GM19099 (cell line): Measurements from ENCODE around the gene GPC6.

Source experiments
- POLR2A ChIP-seq: IDR thresholded peaks from 3 replicates; pipeline ENCODE4 v1.6.1; 2011; ENCODE audit warnings: low read depth; ENCODE audit not compliant: insufficient read length; ENCODE audit errors: extremely low read depth

GPC6 gene

GRCh38 chr13:94030415-94031119 is 804.0 kb downstream of the GPC6 start:
- TF ChIP-seq POLR2A, result no peak

DNA sequence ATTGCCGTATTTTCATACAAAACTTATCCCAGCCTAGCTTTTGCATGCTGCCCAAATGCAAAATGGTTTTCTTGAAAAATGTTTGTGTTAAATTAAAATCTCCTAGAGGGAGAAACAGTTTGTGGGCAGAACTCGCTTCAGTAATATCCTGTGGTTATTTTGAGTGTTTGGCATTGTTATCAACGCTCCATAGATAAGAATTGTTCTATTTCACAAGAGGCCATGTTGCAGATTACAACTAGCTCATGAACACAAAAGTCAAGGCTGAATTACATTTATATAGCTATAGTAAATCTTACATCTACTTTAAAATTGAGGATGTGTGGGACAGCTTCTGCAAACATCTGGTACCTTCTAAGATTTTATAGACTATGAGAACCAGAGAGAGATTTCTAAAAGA is 805.0 kb downstream of the GPC6 start:
- no peak for TF ChIP-seq POLR2A

- TF ChIP-seq POLR2A, result no peak
These were observed 806.5 kb downstream of the GPC6 start for GRCh38 chr13:94033098-94033497.

DNA sequence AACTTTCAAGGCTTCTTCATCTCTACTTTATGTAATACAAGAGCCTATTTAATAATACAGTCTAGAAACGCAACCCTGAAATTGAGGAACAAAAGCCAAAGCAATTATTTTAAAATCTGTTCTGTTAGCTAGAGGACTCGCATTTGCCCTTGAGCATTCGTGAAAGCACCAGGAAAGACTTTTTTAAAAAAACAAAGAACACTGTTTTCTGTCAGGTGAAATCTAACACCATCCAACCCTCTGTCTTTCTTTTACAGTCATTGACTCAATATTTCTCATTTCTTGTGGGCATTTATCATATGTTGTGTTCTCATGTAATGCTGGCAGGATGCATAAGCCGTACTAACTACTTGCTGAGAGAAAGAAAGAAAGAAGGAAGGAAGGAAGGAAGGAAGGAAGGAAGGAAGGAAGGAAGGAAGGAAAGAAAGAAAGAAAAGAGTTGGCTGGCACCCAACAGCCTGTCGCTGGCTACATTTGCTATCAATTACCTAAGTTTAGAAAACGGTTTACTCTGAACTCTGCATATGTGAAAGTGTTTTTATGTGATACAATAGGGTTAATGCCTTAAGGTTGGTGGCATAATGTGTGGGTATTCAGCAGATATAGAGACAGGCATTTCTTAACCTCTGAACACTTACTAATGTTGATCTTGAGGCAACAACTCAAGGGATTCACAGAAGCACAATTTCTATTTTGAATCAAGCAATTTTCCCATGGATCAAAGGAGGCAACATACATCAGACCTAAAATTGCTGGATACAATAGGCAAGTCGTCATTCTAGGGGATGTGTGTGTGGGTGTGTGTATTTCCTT is 807.4 kb downstream of the GPC6 start:
- no peak for TF ChIP-seq POLR2A

GRCh38 chr13:94050039-94050438 is 823.4 kb downstream of the GPC6 start:
- TF ChIP-seq POLR2A, result no peak

DNA sequence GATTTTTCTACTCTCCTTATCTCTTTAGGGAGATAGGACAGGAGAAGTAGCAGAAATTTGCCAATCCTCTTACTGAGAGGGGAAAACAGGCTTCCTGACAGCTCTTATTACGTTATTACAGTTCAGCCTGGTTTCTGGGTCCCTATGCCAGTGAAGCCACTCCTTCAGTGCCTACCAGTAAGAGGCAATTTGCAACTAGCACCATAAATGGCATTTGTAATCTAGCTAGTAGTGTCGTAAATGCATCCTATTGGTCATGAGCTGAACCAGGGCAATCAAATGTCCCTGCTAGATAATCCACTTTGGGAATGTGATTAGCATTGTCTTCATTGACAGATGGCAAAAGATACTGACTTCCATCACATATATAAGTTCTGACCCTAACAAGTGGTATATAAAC is 824.1 kb downstream of the GPC6 start:
- no peak for TF ChIP-seq POLR2A

GRCh38 chr13:94053986-94054593 is 827.5 kb downstream of the GPC6 start:
- TF ChIP-seq POLR2A, result no peak

DNA sequence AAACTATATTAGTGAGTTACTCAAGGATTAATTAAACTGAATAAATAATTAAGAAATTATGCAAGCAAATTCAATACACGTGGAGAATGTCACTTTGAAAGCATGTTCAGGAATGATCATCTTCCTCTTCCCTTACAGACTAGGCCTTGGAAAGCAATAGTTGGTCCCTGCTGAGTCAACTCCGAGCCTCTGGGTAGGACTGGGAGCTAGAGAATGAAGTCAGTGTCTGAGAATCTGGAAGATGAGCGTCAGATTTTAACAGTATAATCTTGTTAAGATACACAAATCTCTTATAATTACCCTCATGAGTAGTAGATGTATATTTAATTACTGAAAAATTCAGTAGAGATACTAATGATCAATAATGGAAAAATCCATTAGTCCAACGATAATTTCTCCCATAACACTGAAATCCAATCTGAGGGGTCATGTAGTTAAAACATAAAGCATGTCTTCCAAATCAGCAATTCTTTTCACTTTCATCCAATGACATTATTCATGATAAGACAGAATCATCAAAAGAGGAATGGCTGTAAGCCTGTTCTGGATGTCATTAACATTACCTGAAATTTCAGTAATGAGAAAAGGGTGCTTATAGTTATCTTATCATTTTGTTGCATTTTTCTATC is 829.9 kb downstream of the GPC6 start:
- TF ChIP-seq POLR2A, result no peak

GRCh38 chr13:94057618-94058186 is 831.1 kb downstream of the GPC6 start:
- TF ChIP-seq POLR2A, result no peak

DNA sequence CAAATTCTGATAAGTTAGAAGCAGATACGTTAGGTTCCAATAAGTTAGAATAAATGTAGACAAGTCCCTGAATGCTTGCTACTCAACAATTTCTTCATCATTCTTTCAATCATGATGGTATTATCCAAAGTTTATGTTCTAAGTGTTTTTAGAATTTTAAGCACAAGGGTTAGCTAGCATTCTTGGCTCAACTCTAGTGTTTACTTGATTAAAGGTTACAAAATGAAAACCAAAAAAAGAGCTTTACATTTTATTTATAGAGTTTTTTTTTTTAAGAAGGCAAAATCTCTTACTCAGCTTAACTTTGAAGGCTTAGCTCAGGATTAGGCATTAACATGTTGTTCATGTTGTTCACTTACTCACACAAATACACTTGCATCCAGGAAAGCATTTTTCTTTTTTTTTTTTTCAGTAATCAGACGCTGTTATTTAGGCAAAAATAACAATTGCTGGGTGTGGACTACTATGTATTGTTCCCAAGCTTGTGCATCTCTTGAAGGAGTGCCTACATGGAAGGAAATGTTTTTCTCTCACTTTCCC is 832.3 kb downstream of the GPC6 start:
- TF ChIP-seq POLR2A, result no peak

DNA sequence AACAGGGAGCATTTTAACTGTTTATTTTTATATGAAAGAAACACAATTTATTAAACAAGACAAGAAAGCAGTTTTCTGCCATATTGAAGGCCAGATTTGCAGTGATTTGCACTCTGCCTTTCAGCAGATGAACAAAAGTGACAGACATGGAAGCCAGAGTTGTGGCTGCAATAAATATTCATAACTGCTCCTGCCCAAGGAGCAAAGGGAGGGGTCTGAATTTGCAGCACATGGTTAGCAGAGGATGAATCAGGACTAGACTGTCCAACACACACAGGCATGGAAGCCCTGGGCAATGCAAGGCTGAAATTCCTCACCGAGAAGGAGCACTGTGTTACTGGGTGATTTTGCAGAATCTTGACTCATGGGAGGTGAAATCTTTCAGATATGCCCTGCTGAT is 834.7 kb downstream of the GPC6 start:
- no peak for TF ChIP-seq POLR2A

DNA sequence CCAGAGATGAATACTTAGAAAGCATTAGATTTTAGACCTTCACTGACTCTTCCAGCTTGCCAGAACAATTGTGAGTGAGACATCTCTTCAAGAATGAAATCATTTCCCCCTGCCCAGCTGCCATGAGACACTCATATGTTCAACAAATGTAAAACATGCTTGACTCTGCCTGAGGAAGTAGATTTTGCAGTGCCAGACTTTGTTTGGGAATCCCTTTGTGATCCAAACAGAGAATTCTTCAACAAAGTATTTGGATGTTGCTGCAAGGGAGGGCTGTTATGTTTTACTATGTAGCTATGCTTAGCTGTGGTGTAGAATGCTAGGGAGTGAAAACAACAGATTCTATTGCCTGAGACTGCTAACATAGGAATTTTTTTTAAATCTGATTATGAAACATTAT is 836.5 kb downstream of the GPC6 start:
- no peak for TF ChIP-seq POLR2A

- no peak for TF ChIP-seq POLR2A
These were observed 837.2 kb downstream of the GPC6 start for GRCh38 chr13:94063848-94064247.

DNA sequence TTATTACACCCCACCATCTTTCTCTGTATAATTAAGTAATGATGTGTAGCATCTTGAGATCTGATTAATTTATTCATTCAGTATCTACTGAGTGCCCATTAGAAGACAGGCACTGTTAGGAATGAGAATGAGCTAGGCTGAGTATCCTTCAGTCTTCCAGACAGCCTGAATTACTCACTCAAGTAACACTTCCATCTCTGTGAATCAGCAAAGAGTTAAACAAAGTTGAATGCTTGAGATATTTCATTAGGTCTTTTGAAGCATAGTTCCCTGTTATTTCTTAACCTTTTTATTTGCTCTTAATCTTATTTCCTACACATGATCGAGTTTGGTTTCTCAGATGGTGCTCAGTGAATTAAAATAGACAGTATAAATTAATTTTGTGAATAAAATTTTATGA is 839.1 kb downstream of the GPC6 start:
- TF ChIP-seq POLR2A, result no peak
